HS-27A (cell line): Measurements from ENCODE around the gene SCRN1.
"Not testable (repeated sequence)": the region's sequence is repeated elsewhere in the genome, so short reads cannot be mapped to it uniquely, and the experiment has no call there.

Experiments
- DNase-seq: peaks from one replicate; pipeline ENCODE4 v3.0.0-alpha.2; 2012; ENCODE audit warnings: low read depth, missing footprints

Gene SCRN1

DNA sequence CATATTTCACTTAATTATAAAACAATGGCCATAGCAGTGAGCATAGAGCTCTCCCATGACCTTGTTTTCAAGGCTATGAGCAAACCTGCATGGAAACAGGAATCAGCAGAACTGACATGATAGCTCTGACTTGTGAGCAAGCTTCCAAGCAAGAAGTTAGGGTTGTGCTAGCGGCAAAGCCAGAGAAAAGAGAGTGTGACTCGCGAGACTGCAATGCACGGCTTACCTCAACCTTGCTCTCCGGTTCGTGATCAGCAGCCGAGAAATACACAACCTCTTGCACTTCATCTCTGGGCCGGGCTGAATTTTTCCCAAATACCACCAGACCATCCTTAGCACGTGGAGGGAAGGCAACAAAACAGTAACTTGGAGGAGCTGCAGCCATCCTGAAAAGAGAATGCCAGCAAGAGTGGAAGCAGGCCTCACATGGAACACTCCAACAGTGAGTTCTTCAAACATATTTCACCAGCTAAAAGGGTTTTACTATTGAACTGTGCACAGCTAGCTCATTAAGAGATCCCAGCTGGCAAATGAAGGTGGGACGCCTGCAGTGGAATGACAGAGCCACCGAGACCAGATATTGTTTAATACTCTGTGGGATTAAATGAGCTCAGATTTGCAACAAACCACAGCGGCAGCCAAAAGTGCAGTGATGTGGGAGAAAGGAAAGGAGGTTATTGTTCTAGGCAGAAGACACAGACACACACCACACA lies 20.8 kb downstream of the SCRN1 start:
- no peak for DNase-seq

DNA sequence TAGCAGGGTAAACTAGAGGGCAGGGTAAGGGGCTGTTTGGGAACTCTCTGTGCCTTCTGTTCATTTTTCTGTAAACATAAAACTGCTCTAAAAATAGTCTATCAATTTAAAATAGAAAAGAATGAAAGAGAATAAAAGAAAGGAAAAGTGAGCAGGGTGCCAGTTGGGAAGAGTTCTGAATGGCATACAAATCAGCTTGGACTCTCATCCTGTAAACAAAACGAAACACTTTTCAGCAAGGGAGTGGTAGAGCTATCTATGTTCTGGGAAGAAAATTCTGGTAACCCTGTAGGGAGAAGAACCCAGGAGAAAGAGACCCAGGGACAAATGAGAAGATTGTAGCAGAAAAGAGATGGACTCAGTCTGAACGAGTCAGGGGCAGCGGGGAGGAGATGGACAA lies 24.6 kb downstream of the SCRN1 start:
- no peak for DNase-seq

DNA sequence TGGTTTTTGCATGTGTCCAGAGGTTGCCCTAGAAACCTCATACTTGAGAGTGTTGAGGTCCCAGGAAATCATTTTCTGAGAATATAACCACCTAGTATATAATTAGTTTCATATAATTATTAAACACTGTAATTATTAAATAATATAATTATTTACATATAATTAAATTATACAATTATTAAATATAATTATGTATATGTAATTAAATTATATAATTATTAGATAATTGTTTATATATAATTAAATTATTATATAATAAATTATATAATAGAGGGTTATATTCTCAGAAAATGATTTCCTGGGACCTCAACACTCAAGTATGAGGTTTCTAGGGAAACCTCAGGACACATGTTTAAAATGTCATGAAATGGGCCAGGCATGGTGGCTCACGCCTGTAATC lies 27.6 kb downstream of the SCRN1 start:
- no peak for DNase-seq

DNA sequence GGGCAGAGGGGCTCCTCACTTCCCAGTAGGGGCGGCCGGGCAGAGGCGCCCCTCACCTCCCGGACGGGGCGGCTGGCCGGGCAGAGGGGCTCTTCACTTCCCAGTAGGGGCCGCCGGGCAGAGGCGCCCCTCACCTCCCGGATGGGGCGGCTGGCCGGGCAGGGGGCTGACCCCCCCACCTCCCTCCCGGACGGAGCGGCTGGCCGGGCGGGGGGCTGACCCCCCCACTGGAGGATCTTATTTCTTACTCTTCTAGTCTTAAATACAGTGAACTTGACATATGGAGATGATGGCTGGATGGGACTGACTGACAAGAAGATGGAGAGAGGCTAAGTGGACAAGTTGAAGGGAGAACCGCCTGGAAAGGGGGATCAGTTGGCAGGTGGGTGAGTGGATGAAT lies 28.0 kb downstream of the SCRN1 start:
- DNase-seq: not testable (repeated sequence)

DNA sequence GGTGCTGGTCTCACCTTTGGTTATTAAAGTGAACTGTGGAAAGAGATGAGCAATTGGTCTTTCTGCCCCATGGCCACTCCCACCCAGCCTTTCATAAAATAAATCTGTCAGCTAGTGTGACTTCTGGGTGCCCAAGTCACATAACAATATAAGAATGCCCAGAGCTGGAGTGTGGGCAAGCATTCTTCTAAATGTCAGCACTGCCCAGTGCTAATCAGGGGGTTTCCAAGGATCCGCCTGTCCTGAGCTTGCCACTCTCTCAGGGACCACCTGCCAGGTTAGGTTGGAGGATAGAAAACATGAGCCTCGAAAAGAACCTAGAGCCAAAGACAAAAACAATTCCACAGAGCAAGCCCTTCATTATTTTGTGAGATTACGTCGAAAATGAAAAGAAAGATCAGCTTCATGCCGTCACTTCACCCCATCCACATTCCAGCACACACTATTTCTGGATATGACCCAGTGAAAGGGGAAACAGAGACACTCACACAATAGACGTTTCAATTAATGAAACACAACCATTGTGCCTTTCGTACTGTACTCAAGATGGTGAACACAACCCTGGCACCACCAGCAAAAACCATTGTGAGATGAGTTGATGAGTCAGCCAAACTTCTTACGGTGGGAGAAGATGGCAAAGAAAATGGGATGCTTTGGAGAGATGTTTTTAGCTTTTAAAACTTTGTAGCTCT lies 30.8 kb downstream of the SCRN1 start:
- no peak for DNase-seq

DNA sequence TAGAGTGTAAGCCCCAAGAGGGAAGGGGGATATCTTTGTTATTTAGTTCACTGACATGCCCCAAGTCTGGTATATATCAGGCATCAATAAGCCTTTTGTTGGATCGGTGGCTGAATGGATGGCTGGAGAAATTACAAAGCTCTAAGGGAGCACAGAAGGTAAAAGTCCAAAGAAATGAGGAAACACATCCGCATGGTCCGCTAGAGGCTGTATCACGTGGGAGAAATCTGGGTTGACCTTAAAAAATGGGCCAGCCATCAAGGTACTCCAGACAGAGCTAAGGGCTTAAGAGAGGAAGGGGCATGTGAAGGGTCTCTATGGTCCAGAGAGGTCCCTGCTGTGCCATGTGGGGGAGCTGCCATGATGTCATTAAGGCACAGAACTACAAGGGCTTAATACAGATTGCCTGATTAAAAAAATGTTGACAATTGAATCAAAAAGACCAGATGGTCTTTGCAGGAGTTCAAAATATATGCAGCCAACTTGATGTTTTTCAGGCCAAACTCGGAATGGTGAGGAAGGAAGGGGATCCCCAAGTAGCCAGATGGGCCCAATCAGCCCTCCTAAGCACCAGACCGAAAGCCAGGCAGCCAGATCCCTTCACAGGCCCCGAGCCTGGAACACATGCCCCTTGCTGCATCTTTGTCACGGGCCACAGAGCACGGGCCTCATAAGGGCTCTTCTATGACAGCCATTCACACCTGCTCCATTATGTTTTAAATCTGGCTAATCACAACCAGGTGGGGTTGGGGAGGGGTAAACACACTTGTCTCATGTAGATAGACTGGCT lies 31.9 kb downstream of the SCRN1 start:
- no peak for DNase-seq

DNA sequence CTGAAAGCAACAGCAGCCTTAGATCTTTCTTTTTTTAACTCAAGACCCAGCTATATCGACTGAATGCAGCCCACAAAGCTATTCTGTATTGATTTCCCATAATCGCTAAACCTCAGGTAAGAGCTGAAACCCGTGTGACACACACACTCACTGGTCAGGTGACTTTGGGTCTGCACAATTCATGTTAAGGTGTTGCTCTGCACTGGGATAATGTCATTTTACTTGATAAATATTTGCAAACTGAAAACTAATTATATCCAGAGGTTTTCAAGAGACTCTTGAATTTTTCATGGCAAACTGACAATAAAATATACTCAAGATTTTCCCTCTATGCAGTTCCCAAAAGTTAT lies 33.1 kb downstream of the SCRN1 start:
- no peak for DNase-seq

DNA sequence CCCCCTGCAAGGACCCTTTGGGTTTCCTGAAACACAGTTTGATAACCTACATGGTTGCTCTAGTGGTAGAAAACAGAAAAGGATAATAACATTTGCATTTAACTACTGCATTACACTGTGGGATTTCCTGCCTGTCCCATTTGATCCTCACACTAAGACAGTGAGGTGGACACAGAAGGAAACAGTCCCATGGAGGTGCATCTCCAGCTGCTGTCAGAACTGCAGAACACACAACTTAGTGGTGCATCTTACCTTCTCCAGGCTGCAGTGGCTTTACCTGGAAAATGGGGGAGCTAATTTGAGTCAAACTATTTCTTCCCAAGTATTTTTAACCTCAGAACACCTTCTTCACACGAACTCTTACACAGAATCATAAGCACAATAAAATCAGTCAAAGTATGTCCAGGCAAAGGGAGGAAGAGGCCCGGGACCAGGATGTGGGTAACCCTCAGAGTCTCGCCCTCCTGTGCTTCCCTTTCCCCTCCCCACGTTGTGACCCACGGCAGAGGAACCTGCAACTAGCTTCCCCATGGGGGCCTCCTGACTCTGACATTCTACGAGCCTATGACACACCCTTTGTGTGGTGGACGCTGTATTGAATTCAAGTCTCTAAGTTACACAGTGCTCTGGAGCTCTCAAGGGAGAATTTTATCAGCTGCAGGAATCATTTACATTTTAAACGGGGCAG lies 33.7 kb downstream of the SCRN1 start:
- DNase-seq: no peak

DNA sequence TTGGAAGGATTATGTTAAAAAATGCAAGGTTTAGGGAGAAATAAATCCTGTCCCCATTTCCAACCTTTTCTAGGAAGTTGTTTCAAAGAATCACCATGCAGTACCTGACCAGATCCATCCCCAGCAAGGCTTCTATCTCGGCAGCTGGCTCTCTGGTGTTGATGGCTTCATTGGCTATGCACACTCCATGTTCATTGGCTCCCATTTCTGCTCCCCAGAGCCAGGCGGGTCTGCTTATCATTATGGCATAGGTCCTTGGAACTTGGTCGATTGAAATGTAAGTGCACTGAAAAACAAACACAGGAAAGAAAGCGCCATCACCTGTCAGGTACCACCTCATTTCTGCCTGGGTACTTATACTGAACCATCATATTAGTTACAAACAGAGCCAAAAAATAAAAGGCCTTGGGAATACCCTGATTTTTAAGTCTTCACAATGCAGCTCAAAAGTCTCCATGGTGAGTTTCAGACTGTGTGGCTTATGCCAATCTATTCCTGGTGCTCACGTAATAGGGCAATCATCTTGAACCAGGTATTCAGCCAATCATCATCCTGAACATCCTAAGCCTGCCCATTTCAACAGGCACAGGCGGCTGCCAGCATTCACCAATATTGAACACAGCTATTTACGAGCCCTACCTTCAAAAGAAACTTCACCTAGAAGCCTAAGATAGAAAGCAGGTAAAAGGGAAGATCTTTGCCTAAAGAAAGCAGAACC lies 34.4 kb downstream of the SCRN1 start:
- DNase-seq: no peak

DNA sequence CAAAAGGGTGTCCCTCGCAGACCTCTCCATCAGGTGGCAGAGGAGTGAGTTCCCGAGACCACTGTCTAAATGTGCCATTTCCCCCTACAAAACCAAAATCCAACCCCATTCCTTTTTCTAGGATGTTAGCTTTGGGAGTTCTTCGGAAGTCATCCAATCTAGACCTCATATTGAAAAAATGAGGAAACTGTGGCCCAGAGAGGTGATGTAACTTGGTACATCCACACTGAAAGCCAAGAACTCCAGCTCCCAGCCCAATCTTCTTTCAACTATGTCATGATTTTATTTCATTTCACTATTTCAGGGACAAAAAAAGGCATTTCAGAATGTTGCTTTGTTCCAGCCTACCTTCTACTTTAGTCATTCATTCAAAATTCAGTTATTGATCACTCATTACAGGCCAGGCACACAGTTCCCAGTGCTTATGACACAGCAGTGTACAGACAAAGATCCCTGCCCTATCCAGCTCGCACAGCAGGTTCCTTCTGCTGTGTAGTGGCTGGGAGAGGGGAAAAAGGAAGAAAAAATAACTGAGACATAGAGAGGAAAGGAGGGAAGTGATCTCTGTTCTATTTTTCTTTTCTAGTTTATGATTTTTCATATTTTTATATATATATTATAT lies 35.8 kb downstream of the SCRN1 start:
- no peak for DNase-seq

DNA sequence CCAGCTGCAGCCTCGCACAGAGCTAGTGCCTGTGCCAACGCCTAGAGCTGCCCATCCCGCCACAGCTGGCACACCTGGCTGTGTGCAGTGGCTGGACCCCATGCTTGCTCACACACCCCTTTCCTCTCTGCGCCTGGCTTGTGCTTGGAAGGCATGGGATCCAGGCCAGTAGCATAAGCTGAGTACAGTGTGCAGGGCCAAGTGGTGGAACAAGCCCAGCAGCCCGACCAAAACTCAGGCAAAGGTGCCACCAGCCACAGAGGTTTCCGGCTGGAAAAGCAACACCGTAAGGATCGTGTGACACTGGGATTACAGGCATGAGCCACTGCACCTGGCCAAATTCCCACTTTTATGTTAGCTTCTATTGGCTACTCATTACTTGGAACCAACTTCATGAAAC lies 38.4 kb downstream of the SCRN1 start:
- no peak for DNase-seq

DNA sequence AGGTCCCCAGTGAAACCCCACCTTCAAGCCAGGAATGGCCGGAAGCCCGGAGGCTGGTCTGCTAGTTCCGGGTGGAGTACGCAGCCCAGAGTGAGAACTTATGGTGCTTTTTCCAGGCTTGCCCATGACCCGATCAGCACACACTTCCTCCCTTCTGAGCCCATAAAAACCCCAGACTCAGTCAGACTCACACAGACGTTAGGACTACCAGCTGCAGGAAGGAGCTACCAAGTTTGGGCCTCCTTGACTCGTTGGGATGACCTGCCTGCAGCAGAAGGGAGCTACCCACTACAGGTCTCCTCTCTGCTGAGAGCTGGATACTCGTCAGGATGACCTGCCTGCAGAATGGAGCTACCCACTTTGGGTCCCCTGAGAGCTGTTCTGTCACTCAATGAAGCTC lies 39.1 kb downstream of the SCRN1 start:
- no peak for DNase-seq

DNA sequence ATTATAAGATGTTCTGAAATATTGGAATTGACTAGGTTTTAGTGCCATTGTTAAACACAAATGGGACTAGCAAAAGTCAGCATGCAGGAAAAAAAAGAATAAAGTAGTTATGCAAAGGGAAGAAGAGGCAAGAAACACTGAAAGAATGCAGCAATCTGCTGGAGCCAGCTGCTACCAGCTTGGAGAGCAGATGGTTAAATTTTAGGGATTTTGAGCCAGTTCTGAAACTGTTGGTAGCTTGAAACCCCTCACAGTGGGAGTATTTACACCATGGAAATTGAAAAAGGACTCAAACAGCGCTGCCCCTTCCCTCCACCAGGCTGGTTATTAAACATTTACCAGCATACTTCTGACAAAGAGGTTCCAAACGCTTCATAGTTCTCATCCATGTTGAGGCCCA lies 41.0 kb downstream of the SCRN1 start:
- no peak for DNase-seq

DNA sequence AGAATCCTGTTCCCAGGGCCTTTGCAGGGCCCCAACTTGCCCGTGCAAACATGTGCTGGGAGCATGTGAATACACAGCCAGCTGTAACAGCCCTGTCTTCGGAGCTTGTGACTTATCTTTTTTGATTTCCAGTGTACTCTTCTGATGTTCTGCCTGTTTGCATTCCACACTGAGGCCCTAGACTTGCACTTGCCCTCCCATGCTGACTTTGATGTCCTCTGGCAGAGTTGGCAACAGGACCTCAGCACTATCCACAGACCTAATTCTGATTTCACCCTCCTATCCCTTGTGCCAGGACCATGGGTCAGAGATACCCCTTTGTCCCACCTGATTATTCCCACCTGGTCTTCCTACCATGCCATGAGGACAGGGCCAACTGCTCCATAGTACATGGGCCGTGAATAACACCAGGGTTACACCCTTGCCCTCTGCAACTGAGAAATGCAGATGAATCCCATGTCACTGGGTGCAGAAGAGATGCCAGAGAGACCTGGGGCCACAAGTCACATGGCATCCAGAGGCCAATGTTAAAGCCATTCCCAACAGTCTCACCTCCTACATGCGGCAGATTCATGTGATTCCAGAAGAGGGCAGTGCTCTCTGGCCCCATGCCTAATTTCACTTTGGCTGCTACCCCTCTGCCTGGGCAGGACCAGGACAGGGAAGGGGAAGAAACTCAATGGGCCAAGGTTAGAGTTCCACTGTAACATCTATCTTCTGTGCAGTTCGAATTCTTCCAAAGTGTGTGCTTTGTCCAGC lies 43.0 kb downstream of the SCRN1 start:
- no peak for DNase-seq

DNA sequence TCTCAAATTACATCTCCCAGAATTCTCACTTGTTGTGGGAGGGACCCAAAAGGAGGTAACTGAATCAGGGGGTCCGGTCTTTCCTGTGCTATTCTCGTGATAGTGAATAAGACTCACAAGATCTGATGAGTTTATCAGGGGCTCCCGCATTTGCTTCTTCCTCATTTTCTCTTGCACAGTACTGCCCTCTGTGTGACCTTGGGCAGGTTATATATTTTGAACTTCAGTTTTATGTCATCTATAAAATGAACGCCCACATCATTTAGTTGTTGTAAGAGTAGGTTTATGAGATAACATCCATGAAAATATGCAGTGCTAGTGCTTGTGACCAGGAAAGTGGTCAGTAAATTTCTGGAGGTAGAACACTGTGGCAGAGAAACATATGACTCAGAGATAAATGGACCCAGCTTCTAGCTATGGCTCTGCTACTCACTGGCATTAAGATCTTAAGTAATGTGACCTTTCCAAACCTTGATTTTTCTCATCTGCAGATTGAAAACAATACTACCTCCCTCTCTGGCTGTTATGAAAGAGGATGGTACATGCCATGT lies 44.3 kb downstream of the SCRN1 start:
- DNase-seq: no peak

DNA sequence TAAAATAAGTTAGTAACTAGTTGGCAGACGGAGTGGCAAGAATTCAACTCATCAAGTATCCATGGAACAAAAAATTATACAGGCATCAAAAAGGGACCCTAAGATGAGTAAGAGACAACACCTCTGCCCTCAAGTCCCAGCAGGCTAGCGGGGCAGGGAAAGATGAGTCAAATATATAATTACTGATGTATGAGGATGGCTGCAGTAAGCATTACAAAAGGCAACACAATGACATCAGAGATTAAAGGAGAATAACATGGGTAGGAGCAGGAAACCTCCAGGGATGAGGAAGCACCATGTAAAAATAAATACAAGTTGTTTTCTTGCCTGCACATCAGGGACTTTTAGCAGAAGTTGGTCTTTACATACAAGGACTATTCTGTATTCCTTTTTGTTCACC lies 49.4 kb downstream of the SCRN1 start:
- DNase-seq: no peak

DNA sequence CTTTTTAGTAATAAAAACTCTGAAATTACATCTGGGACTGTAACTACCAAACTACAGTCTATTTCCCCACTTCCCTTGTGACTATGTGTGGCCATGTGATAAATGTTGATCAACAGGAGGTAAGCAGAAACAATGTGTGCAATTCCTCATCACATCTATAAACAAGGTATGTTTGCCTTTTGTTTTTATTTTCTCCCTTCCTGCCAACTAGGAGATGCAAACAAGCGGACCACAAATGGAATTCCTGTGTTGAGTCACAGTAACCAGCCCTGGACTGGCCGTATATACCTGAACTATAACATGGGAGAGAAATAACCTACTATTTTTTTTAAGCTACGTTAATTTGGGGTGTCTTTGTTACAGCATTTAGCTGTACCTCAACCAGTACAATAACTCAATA lies 52.5 kb downstream of the SCRN1 start:
- DNase-seq: no peak

DNA sequence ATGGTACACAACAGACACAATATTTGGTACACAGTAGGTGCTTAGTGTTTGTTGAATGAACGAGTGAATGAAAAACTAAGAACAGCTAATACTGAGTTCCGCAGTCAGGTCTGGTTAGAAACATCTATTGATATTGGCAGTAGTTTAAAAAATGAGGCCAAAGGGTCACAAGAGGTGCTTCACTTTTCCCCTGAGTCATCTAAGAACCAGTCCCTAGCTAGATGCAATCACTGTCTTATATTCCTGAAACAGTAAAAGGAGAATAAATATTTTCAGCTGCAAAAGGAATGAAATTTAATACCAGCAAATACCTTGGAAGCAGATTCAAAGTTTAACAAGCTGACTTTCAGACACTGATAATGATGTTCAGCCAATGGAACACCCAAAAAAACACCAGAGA lies 54.5 kb downstream of the SCRN1 start:
- no peak for DNase-seq

DNA sequence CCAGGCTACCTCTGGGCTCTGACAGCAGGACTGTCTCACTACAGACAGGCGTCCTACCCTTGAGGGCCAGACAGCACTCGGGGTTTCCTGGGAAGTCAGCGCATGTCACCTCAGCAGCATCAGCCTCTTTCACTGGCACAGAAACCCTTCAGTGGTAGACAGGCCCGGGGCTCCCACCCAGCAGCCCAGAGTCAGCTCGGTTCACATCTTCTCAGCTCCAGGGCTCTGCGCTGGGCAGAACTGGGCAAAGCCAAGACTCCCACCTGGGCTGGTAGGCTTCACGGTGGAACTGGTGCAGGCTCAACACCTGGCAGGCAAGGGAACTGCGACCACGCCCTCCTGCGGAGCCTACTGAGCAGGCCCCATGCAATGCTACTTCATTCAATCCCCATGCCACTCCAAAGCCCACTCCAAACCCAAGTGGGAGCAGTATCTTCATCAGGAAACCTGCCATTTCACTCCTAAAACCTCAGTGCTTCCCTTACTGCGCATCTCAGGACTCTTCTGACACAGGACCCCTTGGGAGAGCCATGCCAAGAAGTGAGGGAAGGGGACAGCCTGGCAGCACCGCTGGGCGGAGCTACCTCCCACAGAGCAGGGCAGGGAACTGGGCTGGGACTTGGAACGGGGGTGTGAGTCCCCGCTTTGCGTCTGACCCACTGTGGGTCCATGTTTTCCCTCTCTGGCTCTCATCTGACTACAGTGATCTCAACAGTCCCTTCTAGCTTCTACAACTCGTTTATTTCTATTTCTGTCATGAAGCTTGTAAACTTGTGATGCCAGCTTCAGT lies 60.4 kb downstream of the SCRN1 start:
- DNase-seq: no peak

DNA sequence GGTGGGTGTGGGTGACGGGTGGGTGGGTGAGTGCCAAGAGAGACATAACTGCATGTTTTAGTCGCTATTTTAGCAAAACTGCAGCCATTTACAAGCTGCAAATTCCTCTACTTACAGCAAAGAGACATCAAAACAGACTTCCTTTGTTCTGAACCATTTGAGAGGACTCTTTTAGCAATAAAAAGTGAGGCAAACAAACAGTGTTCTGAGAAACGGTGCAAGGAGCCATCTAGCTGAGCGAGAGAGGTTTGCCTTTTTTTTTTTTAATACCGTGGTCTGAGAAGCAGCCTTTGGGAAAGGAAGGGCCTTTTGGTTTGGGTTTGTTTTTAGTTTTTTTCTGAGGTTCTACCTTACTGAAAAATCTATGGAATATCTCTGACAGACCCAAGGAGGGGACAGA lies 62.9 kb downstream of the SCRN1 start:
- no peak for DNase-seq
